A549 treated with CORT108297 at 1 μM for 4 hours (cell line): ENCODE data around the gene FOLR1. TPM values are rescaled to one million over a fixed set of nuclear protein-coding genes. Genes with fewer than 3 reads are reported as not detected.

ENCODE experiments used
- total RNA-seq: library from RNA; stranded (reverse); fragments of 200-300 nt; extraction: Qiagen RNA extraction; gene quantifications from 5 replicates; pipeline ENCODE4 v1.2.3, GENCODE V29; 2022

FOLR1 gene
- total RNA-seq = 0.08 to 0.13 TPM (median 0.10 TPM) in 4 of 5 replicates, not detected in the other

DNA sequence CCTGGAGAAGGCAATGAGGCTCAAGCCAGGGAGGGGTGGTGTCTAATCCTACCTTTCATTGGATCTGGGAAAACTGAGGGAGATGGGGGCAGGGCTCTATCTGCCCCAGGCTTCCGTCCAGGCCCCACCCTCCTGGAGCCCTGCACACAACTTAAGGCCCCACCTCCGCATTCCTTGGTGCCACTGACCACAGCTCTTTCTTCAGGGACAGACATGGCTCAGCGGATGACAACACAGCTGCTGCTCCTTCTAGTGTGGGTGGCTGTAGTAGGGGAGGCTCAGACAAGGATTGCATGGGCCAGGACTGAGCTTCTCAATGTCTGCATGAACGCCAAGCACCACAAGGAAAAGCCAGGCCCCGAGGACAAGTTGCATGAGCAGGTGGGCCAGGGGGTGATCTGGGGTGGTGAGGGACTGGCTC is at the start of gene FOLR1:
Gene FOLR1 (plus strand): TSS at position 180 of the 421 bp plus-strand sequence. CDS start 34 bp downstream, at position 214.

GRCh38 chr11:72216638-72217037 is 24.7 kb downstream of the FOLR1 start, which contains the start of gene FOLR2:
Gene FOLR2 (plus strand): TSS chr11:72216794. CDS start chr11:72218585, 1,791 bp downstream.

GRCh38 chr11:72224564-72225410 is 32.8 kb downstream of the FOLR1 start, which contains the start of gene INPPL1:
Gene INPPL1 (plus strand): TSS chr11:72224767. CDS start chr11:72224985, 218 bp downstream.

DNA sequence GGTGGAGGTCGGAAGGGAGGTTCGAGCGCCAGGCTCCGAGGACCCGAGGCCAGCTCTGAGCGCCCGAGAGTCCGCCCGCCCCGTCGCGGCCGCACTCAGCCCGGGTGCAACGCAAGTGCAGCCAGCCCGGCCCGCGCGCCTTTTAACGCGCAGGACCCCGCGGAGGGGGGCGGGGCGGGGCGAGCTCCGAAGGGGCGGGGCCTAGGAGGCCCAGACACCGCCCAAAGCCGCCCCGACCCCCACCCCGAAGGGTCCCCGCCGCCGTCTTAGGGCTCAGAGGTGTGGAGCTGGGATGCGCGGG is 52.1 kb downstream of the FOLR1 start, which contains the start of gene PHOX2A:
Gene PHOX2A (minus strand): TSS at position 117 of the 301 bp plus-strand sequence. CDS start 172 bp downstream, outside the sequence.

Other genes starting within 250 kb of the FOLR1 start
- 3.3 to 4.9 TPM (median 4.4 TPM) in 5 replicates for gene IL18BP, start 193.2 kb upstream of the FOLR1 start, total RNA-seq
- 56.5 to 77.5 TPM (median 68.6 TPM) in 5 replicates for gene NUMA1, start 111.6 kb upstream of the FOLR1 start, total RNA-seq
- 6.9 to 8.8 TPM (median 7.7 TPM) in 5 replicates for gene LRRC51, start 111.3 kb upstream of the FOLR1 start, total RNA-seq
- gene LAMTOR1, start 88.8 kb upstream of the FOLR1 start, total RNA-seq = 113 to 163 TPM (median 144 TPM) in 5 replicates
- gene TOMT, start 86.2 kb upstream of the FOLR1 start, total RNA-seq = not detected in 5 replicates
- gene ANAPC15, start 79.4 kb upstream of the FOLR1 start, total RNA-seq = 77.3 to 90.2 TPM (median 86.1 TPM) in 5 replicates
- 0.13 to 0.26 TPM in 2 of 5 replicates, not detected in the others for gene FOLR3, start 56.4 kb upstream of the FOLR1 start, total RNA-seq
- gene FOLR2, start 24.7 kb downstream of the FOLR1 start, total RNA-seq = not detected in 5 replicates
- gene INPPL1, start 32.6 kb downstream of the FOLR1 start, total RNA-seq = 60.6 to 92.9 TPM (median 84.4 TPM) in 5 replicates
- not detected in 5 replicates for gene PHOX2A, start 52.0 kb downstream of the FOLR1 start, total RNA-seq
- gene CLPB, start 242.4 kb downstream of the FOLR1 start, total RNA-seq = 13.4 to 18.5 TPM (median 17.0 TPM) in 5 replicates